Activated naive CD8-positive, alpha-beta T cell treated with anti-CD3 and anti-CD28 coated beads, Interleukin-2, amount 50 U/mL, for 24 hours (primary cell): ENCODE data around the gene PDGFC.

ENCODE experiments used
- ATAC-seq: fragments of 150-1000 bp; cut with Tn5 transposase; one replicate; pipeline ENCODE4 v1.10.0; 2021
- DNase-seq: peaks from one replicate; pipeline ENCODE4 v3.0.0; 2021
- H3K27ac Mint-ChIP-seq: one replicate; pipeline ENCODE4 v1.8.0; 2021; ENCODE audit warnings: mild to moderate bottlenecking, mixed read lengths
- H3K27me3 Mint-ChIP-seq: one replicate; pipeline ENCODE4 v1.8.0; 2021; ENCODE audit warnings: mixed read lengths
- H3K36me3 Mint-ChIP-seq: one replicate; pipeline ENCODE4 v1.8.0; 2021; ENCODE audit warnings: low read depth, mixed read lengths
- H3K4me1 Mint-ChIP-seq: one replicate; pipeline ENCODE4 v1.8.0; 2021; ENCODE audit warnings: mixed read lengths
- H3K4me3 Mint-ChIP-seq: one replicate; pipeline ENCODE4 v1.8.0; 2021; ENCODE audit warnings: mild to moderate bottlenecking, moderate library complexity, mixed read lengths
- H3K9me3 Mint-ChIP-seq: one replicate; pipeline ENCODE4 v1.8.0; 2021; ENCODE audit warnings: mixed read lengths

PDGFC gene, protein sequence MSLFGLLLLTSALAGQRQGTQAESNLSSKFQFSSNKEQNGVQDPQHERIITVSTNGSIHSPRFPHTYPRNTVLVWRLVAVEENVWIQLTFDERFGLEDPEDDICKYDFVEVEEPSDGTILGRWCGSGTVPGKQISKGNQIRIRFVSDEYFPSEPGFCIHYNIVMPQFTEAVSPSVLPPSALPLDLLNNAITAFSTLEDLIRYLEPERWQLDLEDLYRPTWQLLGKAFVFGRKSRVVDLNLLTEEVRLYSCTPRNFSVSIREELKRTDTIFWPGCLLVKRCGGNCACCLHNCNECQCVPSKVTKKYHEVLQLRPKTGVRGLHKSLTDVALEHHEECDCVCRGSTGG

DNA sequence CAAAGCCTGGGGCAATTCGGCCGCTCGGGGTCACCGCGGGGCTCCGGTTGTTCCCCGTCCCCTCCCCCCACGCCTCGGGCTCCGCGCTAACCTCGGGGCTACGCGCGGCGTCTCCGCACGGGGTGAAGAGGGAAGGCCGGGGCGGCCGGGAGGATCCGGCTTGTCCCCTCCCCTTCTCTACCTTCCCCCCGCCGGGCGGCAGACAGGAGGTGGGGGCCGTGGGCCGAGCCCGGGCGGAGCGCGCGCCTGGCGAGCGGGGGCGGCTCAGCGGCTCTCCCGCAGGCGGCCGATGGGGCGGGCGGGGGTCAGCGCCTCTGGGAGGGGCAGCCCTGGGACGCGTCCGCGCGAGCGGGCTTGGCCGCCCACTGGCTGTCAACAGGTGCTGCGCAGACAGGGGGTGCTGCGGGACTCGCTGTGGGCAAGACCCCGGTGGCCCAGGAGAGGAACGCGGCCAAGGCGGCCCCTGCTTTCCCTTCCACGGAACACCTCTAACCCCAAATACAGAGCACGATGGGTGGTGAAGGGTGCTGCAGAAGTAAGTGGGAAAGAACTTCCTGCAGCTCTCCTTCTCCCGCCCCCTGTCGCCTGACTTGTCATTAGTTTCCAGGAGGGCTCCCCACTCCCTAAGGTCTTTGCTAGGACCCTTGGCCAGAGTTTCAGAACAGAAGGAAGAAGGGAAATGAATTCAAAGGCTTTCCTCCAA is at the start of gene PDGFC:
Gene PDGFC, minus strand, starts transcription at position 124 of the 703 bp plus-strand sequence. CDS start 896 bp downstream, outside the sequence.
- Mint-ChIP-seq H3K27ac (no peak within 1 kb of the TSS), H3K36me3 (peaks cover 2% of the 10 kb centered on the region), H3K9me3 (peaks cover 4% of the 10 kb centered on the region), H3K4me1 (peaks cover 13% of the 10 kb centered on the region), H3K4me3 (peak within 1 kb of the TSS; percentile 25), H3K27me3 (peaks cover 59% of the 10 kb centered on the region)
- peak; percentile 20 for DNase-seq
- ATAC-seq = peak; percentile 22

DNA sequence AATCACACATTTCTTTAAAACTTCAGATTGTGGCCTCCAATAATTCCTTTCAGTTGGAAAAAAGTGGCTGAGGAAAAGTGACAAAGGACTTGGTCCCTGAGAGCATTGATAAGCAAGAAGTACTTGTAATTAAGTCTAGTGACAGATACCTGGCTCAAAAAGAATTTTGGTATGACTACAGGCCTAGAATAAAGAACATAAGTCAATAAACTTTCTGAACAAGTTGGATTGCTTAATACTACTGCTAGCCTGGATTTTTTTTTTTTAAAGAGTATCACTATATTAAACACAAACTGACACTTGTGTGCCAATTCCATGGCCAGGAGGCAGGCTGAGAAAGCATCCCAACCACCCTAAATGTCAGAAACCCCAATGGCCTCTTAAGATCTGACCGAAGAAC is 49.3 kb upstream of the PDGFC start:
- H3K36me3 Mint-ChIP-seq = no peaks in the 10 kb centered on the region
- H3K4me3 Mint-ChIP-seq = no peak overlapping the region
- H3K27me3 Mint-ChIP-seq = no peaks in the 10 kb centered on the region
- no peaks in the 10 kb centered on the region for H3K4me1 Mint-ChIP-seq
- ATAC-seq = no peak
- peaks cover 10% of the 10 kb centered on the region for H3K9me3 Mint-ChIP-seq
- no peak for DNase-seq
- no peak overlapping the region for H3K27ac Mint-ChIP-seq

DNA sequence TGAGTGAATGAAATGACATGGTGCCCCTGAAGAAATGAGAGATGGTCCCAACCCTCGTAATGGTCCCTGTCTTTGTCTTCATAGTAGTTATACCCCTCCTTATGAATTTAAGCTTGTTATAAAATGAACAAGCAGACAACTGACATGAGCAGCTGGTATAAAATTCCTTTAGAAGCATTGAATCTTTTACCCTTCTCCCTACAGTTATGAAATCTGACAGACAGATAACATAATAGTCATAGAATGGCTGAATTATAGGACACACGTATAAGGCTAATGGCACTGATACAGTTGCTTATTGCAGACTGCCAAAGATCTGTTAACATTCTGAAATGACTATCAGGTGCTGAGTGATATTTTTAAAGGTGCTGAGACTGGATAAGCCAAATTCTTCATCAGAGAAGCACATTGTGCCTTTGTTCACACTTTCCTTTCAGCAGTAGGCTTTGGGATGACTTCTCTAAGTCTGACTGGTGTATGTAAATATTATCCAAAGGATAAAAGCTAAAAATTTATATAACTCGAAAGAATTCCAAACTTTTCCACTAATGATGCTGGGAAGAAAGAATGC is 47.4 kb upstream of the PDGFC start:
- DNase-seq (no peak), ATAC-seq (no peak)
- Mint-ChIP-seq H3K36me3 (no peaks in the 10 kb centered on the region), H3K4me3 (no peak overlapping the region), H3K9me3 (peaks cover 10% of the 10 kb centered on the region), H3K27me3 (no peaks in the 10 kb centered on the region), H3K4me1 (no peaks in the 10 kb centered on the region), H3K27ac (no peak overlapping the region)

DNA sequence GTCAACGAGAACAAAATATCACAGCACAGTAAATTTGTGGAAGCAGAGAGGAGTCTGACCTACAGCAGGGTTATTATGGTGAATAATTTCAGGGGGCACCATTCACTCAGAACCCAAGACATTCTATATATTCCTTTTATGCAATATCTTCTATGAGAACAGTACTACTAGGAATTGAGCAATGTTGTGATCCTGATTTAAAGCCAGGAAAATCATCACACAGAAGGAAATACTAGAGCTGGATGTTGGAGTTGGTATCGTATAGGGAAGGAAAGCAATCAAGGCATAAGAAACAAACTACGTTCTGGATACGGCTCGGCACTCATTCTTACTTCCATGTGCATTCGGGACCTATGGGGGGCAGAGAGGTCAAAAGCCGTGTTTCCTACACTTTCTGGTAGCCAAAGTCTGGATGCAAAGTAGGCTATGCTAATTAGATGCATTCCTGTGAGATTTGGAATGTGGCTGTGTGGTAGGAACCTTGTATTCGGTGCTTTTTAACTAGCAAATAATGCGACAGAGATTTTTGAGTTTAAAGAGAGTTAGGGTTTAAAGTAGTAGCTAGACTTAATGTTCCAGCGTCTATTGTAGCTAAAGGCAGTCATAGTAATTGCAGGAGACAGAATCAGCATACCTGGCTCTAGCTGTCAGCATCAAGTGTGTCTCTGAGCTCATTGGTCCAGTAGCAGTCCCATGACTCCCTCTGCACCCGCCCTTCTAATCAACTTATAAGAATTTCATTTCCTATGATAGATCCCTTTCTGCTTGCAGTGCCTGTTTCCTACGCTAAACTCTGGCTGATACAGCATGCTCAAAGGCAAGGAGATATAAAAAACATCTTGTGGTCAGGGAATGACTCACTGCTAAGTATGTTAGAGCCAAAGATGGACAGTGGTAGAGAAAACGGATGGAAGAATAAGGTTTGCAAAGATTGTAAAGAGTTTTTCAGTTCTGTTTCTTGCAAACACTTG is 43.3 kb upstream of the PDGFC start:
- DNase-seq (no peak), ATAC-seq (no peak)
- Mint-ChIP-seq H3K4me3 (no peak overlapping the region), H3K4me1 (no peaks in the 10 kb centered on the region), H3K27ac (no peak overlapping the region), H3K36me3 (no peaks in the 10 kb centered on the region), H3K9me3 (no peaks in the 10 kb centered on the region), H3K27me3 (no peaks in the 10 kb centered on the region)

DNA sequence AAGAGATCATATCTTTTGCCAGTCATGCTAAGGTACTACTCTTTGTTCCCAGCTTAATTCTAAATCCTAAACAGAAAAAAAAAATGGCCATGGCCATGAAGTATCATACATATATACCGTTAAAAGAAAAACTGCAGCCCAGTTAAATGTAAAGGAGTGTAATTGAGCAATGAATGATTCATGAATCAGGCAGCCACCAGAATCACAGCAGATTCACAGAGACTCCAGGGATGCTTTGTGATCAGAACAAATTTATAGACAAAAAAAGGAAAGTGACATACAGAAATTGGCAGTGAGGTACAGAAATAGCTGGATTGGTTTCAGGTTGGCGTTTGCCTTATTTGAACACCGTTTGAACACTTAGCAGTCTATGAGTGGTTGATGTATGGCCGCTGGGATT is 42.1 kb upstream of the PDGFC start:
- Mint-ChIP-seq H3K9me3 (no peaks in the 10 kb centered on the region), H3K36me3 (no peaks in the 10 kb centered on the region), H3K27ac (no peak overlapping the region), H3K4me3 (no peak overlapping the region), H3K4me1 (no peaks in the 10 kb centered on the region), H3K27me3 (no peaks in the 10 kb centered on the region)
- ATAC-seq (no peak), DNase-seq (no peak)

DNA sequence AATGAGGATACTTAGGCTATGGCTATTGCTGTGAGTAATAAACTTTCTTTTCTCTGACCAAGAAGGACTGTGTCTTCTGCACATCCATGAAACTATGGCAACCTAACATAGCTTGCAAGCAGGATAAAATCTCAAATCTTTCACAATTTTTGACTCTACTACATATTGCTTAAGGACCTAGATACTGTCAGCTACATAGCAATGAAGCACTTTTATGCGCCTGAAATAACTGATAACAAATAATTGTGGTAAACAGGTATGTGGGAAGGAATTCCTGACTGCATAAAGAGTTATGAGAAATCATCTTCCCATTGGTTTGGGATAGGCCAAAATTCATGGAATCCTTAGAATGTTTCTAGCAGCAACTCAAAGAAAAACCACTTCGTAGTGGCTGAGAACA is 41.2 kb upstream of the PDGFC start:
- Mint-ChIP-seq H3K4me1 (no peaks in the 10 kb centered on the region), H3K4me3 (no peak overlapping the region), H3K27me3 (no peaks in the 10 kb centered on the region), H3K9me3 (no peaks in the 10 kb centered on the region), H3K36me3 (no peaks in the 10 kb centered on the region), H3K27ac (no peak overlapping the region)
- DNase-seq (no peak), ATAC-seq (no peak)

DNA sequence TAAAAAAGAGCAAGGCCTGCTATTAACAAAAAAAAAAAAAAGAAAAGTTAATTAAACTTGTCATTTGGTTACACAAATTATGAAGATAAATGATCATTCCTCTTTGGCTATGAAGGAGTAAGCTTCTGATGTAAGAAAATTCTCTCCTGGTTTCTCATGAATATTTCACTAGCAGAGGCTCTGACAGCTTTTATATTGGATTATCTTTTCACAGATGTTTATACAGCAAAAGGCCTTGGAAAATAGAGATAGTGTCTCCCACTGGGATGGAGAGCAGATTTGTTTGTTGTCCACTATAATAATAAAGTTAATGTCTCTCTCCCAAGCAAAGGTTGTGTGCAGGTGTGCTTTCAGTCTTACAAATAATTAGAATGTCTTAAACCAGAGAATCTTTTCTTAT is 40.7 kb upstream of the PDGFC start:
- H3K4me3 Mint-ChIP-seq = no peak overlapping the region
- H3K27me3 Mint-ChIP-seq = no peaks in the 10 kb centered on the region
- no peak for ATAC-seq
- no peaks in the 10 kb centered on the region for H3K4me1 Mint-ChIP-seq
- no peaks in the 10 kb centered on the region for H3K36me3 Mint-ChIP-seq
- no peak overlapping the region for H3K27ac Mint-ChIP-seq
- DNase-seq = no peak
- H3K9me3 Mint-ChIP-seq = no peaks in the 10 kb centered on the region

DNA sequence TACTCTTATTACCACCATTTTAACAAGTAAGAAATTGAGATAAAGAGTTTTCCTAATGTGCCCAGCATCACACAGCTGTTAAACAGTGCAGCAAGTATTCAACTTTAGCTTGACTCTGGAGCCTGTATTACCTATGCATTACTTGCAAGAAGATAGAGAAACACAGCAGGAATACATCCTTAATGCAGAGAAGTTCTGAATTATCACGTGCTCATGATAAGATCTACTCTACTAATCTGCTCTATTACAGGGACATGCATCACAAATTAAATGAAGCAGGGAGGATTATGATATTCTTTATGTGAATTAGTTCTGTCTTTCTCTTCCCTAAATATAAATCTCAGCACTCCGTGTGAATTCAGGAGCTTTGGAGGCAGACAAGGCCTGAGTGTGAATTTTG is 39.0 kb upstream of the PDGFC start:
- H3K27me3 Mint-ChIP-seq = no peaks in the 10 kb centered on the region
- no peak for DNase-seq
- no peak overlapping the region for H3K4me3 Mint-ChIP-seq
- H3K36me3 Mint-ChIP-seq = no peaks in the 10 kb centered on the region
- no peaks in the 10 kb centered on the region for H3K4me1 Mint-ChIP-seq
- H3K27ac Mint-ChIP-seq = no peak overlapping the region
- H3K9me3 Mint-ChIP-seq = no peaks in the 10 kb centered on the region
- no peak for ATAC-seq

DNA sequence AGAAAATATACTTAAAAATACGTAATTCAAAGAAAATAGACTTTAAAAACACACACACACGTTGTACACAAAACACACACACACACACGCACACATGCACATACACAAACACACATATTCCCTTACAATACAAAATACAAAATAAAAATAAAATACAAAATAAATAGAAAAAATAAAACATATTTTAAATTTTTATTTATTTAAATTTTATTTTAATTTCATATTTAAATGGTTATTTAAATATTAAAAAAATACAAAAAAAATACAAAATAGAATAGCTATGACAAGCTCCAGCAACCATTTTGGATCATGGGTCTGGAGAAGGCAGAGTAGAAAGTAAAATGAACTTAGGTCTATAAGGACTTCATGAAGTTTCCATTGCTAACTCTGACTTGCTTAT is 34.2 kb upstream of the PDGFC start:
- ATAC-seq (no peak), DNase-seq (no peak)
- H3K27me3 Mint-ChIP-seq = no peaks in the 10 kb centered on the region
- H3K27ac Mint-ChIP-seq = no peak overlapping the region
- H3K36me3 Mint-ChIP-seq = no peaks in the 10 kb centered on the region
- no peaks in the 10 kb centered on the region for H3K9me3 Mint-ChIP-seq
- H3K4me1 Mint-ChIP-seq = no peaks in the 10 kb centered on the region
- H3K4me3 Mint-ChIP-seq = no peak overlapping the region

DNA sequence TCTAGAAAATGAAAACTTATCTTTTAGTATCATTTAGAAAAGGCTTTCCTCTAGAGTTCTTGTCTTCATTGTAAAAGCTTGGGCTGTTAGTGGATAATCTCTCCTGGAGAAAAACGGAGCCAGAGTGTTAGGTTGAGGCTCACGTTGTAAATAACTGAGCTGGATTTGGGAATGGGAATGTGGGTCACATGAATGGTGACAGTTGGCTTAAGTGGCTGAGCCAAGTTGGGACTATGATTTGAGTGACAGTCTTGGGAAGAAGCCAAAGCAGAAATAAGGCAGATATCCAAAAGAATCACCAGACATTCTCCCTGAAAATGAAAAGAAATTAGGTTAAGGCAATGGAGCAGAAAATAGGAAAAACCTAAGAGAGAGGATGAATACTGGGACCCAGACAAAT is 33.6 kb upstream of the PDGFC start:
- no peaks in the 10 kb centered on the region for H3K36me3 Mint-ChIP-seq
- no peaks in the 10 kb centered on the region for H3K9me3 Mint-ChIP-seq
- H3K4me1 Mint-ChIP-seq = no peaks in the 10 kb centered on the region
- no peak overlapping the region for H3K27ac Mint-ChIP-seq
- DNase-seq = no peak
- ATAC-seq = no peak
- no peak overlapping the region for H3K4me3 Mint-ChIP-seq
- no peaks in the 10 kb centered on the region for H3K27me3 Mint-ChIP-seq

DNA sequence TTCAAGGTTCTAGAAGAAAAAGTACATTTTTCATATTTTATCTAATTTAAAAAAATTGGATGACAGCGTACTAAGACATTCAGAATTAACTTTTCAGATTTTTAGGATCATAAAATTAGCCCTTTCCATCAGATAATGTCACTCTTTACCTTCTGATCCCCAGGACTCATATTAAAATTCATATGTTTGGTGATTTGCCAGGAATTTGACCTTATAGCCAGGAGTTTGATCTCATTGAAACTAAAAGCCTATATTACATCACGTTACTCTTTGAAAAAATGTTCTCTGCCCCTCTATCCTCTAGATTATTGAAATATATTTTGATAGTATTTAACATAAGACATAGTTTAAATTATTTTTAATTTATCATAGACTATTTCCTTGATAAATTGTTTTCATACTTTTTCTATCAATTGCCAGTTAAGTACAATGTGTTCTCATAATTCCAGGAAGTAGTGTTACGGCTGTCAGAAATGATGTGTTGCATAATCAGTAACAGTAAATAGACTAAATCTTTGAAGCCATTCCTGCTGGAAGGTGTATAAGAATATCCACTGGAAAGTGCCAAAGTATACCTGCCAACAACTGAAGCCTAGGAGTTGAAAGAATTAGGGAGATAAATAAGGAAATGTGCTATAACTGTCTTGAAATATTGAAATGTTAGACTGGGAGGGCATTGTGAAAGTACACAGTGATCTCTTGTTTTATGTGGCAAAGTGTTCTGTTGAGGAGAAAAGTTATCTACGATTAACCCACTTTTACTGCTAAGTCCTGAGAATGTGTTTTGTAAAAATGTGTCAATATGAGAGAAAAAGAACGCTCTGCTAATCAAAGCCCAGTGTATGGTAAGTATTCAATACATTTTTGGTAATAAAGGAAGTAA is 32.9 kb upstream of the PDGFC start:
- H3K9me3 Mint-ChIP-seq = no peaks in the 10 kb centered on the region
- H3K4me3 Mint-ChIP-seq = no peak overlapping the region
- no peak overlapping the region for H3K27ac Mint-ChIP-seq
- H3K27me3 Mint-ChIP-seq = no peaks in the 10 kb centered on the region
- H3K4me1 Mint-ChIP-seq = no peaks in the 10 kb centered on the region
- DNase-seq (no peak), ATAC-seq (no peak)
- H3K36me3 Mint-ChIP-seq = no peaks in the 10 kb centered on the region

DNA sequence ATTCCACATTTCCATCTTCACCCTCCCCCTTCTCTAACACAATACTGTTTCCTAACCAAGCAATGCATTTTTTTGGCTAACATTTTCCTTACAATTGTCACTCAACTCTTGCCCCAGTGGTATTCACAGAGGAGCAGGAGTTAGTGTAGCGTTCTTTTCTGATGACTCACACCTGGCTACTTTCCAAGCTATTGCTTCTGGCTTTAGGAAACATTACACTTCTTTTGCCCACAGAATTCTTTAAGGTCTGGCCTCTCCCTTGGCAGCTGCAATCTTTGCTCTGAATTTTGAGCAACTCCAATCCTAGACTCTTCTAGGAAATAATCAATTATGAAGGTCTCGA is 27.5 kb upstream of the PDGFC start:
- no peaks in the 10 kb centered on the region for H3K27me3 Mint-ChIP-seq
- no peak overlapping the region for H3K4me3 Mint-ChIP-seq
- H3K27ac Mint-ChIP-seq = no peak overlapping the region
- ATAC-seq (no peak), DNase-seq (no peak)
- no peaks in the 10 kb centered on the region for H3K36me3 Mint-ChIP-seq
- H3K9me3 Mint-ChIP-seq = peaks cover 16% of the 10 kb centered on the region
- no peaks in the 10 kb centered on the region for H3K4me1 Mint-ChIP-seq

DNA sequence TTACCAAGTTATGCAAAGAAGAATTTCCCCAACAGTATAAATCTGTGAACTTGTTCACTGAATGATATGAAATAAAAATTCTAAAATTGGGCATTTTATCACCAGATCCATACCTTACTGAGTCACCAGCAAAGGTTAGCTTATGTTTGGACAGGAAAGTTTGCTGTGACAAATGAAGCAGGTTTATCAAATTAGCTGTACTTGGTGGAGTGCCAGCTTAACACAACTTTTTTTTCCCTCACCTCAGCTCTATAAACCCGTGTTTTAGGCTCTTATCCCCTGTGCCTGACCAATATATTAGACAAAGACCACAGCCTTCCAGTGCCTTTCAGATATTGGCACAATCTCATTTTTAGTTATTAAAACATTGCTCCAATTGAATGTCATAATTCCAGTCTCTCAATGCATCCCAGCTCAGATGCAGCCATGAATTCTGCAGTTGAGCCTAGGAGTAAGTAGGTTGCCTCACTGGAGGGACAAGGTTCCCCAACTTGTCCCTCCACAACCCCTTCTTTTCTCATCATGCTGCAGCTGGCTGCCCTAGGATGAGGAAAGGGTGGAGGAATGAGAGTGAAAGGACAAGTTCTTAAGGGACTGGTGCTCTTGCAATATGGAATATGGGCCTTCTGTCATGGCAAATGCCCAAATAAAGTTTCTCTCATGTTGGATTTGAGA is 27.0 kb upstream of the PDGFC start:
- H3K36me3 Mint-ChIP-seq = no peaks in the 10 kb centered on the region
- ATAC-seq = no peak
- no peak overlapping the region for H3K4me3 Mint-ChIP-seq
- no peaks in the 10 kb centered on the region for H3K27me3 Mint-ChIP-seq
- no peak overlapping the region for H3K27ac Mint-ChIP-seq
- peaks cover 16% of the 10 kb centered on the region for H3K9me3 Mint-ChIP-seq
- no peak for DNase-seq
- H3K4me1 Mint-ChIP-seq = no peaks in the 10 kb centered on the region
